ENCODE measurements around the gene CCNF. TPM values are rescaled to one million over a fixed set of nuclear protein-coding genes. Genes with fewer than 3 reads are reported as not detected.
"Not testable (repeated sequence)": the region's sequence is repeated elsewhere in the genome, so short reads cannot be mapped to it uniquely, and the experiment has no call there.

Gene CCNF
- total and polyA plus RNA-seq, 2 of the 4 experiments (the other 2 are of a cell fraction), result 8.2 to 20.1 TPM

- H3K9me1 ChIP-seq (ENCODE audit: insufficient read depth, low read length); H2AK5ac ChIP-seq (ENCODE audit: low read depth, low read length); intact Hi-C loops (cut with micrococcal nuclease); ATAC-seq (ENCODE audit: low read depth); H2BK20ac ChIP-seq (ENCODE audit: low read depth, low read length); BruUV-seq (replicated peaks); H3K4ac ChIP-seq (ENCODE audit: low read depth, low read length); H3K4me1 ChIP-seq (ENCODE audit: control insufficient read depth, insufficient read depth, low read length); H3K23ac ChIP-seq (ENCODE audit: low read depth, low read length); H3K4me3 ChIP-seq (ENCODE audit: insufficient read depth, low read depth, low read length); H2BK120ac ChIP-seq (ENCODE audit: low read depth, low read length); DNase-seq; H3K27ac ChIP-seq (ENCODE audit: insufficient read depth, low read length); H3K9me3 ChIP-seq (ENCODE audit: control insufficient read depth, insufficient read depth, low read length); H3K14ac ChIP-seq (replicated peaks; ENCODE audit: low read depth, low read length); H2BK5ac ChIP-seq (ENCODE audit: low read depth, low read length, poor library complexity, severe bottlenecking); H2AFZ ChIP-seq (replicated peaks; ENCODE audit: low read length, poor library complexity); H2BK15ac ChIP-seq (ENCODE audit: low read depth, low read length); H4K20me1 ChIP-seq (ENCODE audit: insufficient read depth, low read length); H3K9ac ChIP-seq (ENCODE audit: low read depth, low read length); H3K4me2 ChIP-seq (ENCODE audit: low read depth, low read length); H3K36me3 ChIP-seq (ENCODE audit: control insufficient read depth, insufficient read depth, low read length); H3K56ac ChIP-seq (ENCODE audit: extremely low read depth, insufficient read depth, low read length); H4K91ac ChIP-seq (ENCODE audit: insufficient read depth, low read depth, low read length); H3K27me3 ChIP-seq (ENCODE audit: control insufficient read depth, insufficient read depth, low read length); H3K18ac ChIP-seq (ENCODE audit: low read depth, low read length); H2AK9ac ChIP-seq (replicated peaks; ENCODE audit: low read depth, low read length, poor library complexity); H3K79me1 ChIP-seq (ENCODE audit: low read depth in 1 of 2, low read length in 2 of 2); H4K8ac ChIP-seq (ENCODE audit: low read depth in 2 of 2, low read length in 2 of 2); CTCF ChIA-PET; H4K5ac ChIP-seq (ENCODE audit: low read depth, low read length); dilution Hi-C loops (cut with HindIII; ENCODE audit: low sequenced_read_pairs, unreplicated experiment): not testable (repeated sequence)
- POLR2A ChIA-PET (ENCODE audit: unreplicated experiment), result interaction anchor here (0.6 kb wide), 1 partner anchor 15 kb away, joined by 4 read pairs; no protein-coding TSS in a partner anchor
- WGBS, 2 experiments (ENCODE audit: extremely low coverage in 2 of 2, insufficient read length in 1 of 2), result 100% methylated on average over 1 of the region's 19 CpGs; no CpG with 5 or more reads in 1 of the 2 experiments
- in situ Hi-C loops (cut with MboI; ENCODE audit: low sequenced_read_pairs), result loop anchor here (25.0 kb wide), 1 partner anchor 499 kb away; no protein-coding TSS in a partner anchor
Measured at GRCh38 chr16:2385982-2386381, 43.3 kb upstream of the CCNF start.

Data from IMR-90 (cell line).